Right lobe of liver (tissue), 6 donors: ENCODE measurements around the gene IRF4. TPM values are rescaled to one million over a fixed set of nuclear protein-coding genes. Genes with fewer than 3 reads are reported as not detected.

Experiments
- ATAC-seq, 4 donors: fragments of 200-7000 bp; cut with Tn5 transposase; one replicate each; pipeline ENCODE4 v1.9.1; 2020; ENCODE audit warnings: mild to moderate bottlenecking in 4 of 4, moderate library complexity in 4 of 4
- DNase-seq, 3 donors: peaks; one replicate each; pipeline ENCODE4 v3.0.0-alpha.2; 2020
- H3K27ac ChIP-seq, 3 donors: fragments of 200-600 bp; one replicate each; pipeline ENCODE4 v1.8.0; 2022
- H3K27me3 ChIP-seq, 2 donors: fragments of 200-600 bp; one replicate each; pipeline ENCODE4 v1.8.0; 2022
- H3K36me3 ChIP-seq, 4 donors: fragments of 200-600 bp; sonication (generic) in 1 of 4; one replicate each; pipeline versions ENCODE4 v1.5.1 to v1.8.0; 2017 to 2022; ENCODE audit warnings: control low read depth in 1 of 4
- H3K4me1 ChIP-seq, 4 donors: fragments of 200-600 bp; sonication (generic) in 1 of 4; one replicate each; pipeline versions ENCODE4 v1.5.1 to v1.8.0; 2017 to 2022; ENCODE audit warnings: control low read depth in 1 of 4
- H3K4me3 ChIP-seq, 3 donors: fragments of 200-600 bp; one replicate each; pipeline ENCODE4 v1.8.0; 2022
- H3K9me3 ChIP-seq, 4 donors: fragments of 200-600 bp; sonication (generic) in 1 of 4; one replicate each; pipeline versions ENCODE4 v1.5.1 to v1.8.0; 2017 to 2022; ENCODE audit warnings: control low read depth in 1 of 4
- POLR2A ChIP-seq: fragments of 450-650 bp; IDR thresholded peaks from one replicate; pipeline ENCODE4 v1.6.1; 2017; ENCODE audit warnings: antibody characterized with exemption, mild to moderate bottlenecking
- WGBS: methylation state at CpG from one replicate; pipeline ENCODE4 v1.1.6; 2018; ENCODE audit warnings: low coverage, low lambda C conversion rate; ENCODE audit not compliant: insufficient coverage; ENCODE audit errors: missing lambda C conversion rate; 5-methylcytosine and 5-hydroxymethylcytosine counted together
- intact Hi-C, 2 donors: fragments of 100-400 bp; cut with DNase I; formaldehyde crosslinking; loops; one replicate each; pipeline versions ENCODE4 v1.11.2 to v1.14.1; 2022
- long read RNA-seq: library from polyadenylated mRNA; unstranded; transcript quantifications from one replicate; pipeline ENCODE4 v2.0.0, GENCODE V29; 2019
- total RNA-seq, 6 experiments: library from RNA; depleted of rRNA in 2 of 6; stranded (reverse); fragments of >200 nt in 2 of 6; fragmentation: NEBNext Ultra II Directional in 3 of 6; extraction: Animal tissue kit (Norgen Biotek cat#: 25700) in 3 of 6; gene quantifications; one replicate each; pipeline versions ENCODE4 v1.1.0 to v1.2.4, GENCODE V29; 2016 to 2023
- TF ChIP-seq, protein P1 (sequence below), 4 donors: fragments of 200-600 bp in 3 of 4; fragments of 450-650 bp in 1 of 4; IDR thresholded peaks; one replicate each; pipeline versions ENCODE4 v1.5.1 to v1.8.0; 2016 to 2022; ENCODE audit warnings: antibody characterized with exemption in 4 of 4, mild to moderate bottlenecking in 2 of 4
- donor health status: DM: no; HTN: yes; CAD: no.
- donor health status: DM: no; HTN: no; CAD: no.
- donor health status: DM: no; HTN: no; CAD: no.
- donor health status: DM: no; HTN: yes; CAD: no.
- donor health status: DM: no; HTN: yes; CAD: no.

Gene IRF4
- 1 to 10 TPM in 4 of 6 experiments, under 1 TPM in 2; 0.24 to 5.0 (median 1.6) TPM for total RNA-seq
- long read RNA-seq = 0 reads

DNA sequence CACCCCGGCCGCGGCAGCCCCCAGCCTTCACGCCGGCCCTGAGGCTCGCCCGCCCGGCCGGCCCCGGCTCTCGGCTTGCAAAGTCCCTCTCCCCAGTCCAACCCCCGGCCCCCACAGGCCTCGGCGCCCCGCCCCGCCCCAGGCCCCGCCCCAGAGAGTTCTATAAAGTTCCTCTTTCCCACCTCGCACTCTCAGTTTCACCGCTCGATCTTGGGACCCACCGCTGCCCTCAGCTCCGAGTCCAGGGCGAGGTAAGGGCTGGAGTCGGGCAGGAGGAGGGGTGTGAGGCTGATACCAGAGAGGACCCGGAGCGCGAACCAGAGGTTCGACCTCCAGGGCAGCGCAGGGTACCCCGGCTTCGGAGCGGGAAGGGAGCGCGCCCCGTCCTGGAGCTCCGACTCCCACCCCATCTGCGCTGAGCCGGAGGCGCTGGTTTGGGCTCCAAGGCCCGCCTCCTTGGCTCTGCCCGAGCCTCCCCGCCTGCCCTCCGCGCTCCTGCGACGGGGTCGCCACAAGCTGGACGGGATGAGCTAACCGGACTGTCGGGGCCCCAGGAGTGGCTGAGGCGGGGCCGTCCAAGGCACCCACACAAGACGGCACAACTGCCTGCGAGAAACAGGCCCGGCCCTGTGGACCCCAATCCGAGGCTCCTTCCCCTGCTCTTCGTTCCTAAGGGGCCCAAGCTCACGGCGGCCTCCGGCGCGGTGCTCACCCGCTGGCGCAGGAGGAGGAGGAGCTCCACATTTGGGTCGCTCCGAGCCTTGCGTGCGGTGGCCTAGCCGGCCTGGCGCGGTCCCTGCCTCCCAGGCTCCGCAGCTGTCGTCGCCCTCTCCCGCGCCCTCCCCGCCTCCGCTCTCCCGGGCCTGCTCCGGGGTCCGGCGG lies at the start of gene IRF4:
Gene IRF4, plus strand, starts transcription at position 194 of the 882 bp plus-strand sequence. CDS start 1,401 bp downstream, outside the sequence.
- no peaks in the 10 kb centered on the region for H3K36me3 ChIP-seq
- no peaks in the 10 kb centered on the region for H3K9me3 ChIP-seq
- H3K4me3 ChIP-seq = peak within 1 kb of the TSS in 2 of 3 donors; percentile 31 to 50
- 1% methylated on average over 36 of the region's 82 CpGs for WGBS
- H3K4me1 ChIP-seq = peaks cover 0 to 30% (median 12%) of the 10 kb centered on the region in 4 donors
- peaks cover 10 to 14% of the 10 kb centered on the region in 2 donors for H3K27me3 ChIP-seq
- H3K27ac ChIP-seq = peak within 1 kb of the TSS in 1 of 3 donors; percentile 49
- DNase-seq (no peak), ATAC-seq (peak in 2 of 4 donors; percentile 4 to 9)
- intact Hi-C loops = no loop called here
- TF ChIP-seq, protein P1, sequence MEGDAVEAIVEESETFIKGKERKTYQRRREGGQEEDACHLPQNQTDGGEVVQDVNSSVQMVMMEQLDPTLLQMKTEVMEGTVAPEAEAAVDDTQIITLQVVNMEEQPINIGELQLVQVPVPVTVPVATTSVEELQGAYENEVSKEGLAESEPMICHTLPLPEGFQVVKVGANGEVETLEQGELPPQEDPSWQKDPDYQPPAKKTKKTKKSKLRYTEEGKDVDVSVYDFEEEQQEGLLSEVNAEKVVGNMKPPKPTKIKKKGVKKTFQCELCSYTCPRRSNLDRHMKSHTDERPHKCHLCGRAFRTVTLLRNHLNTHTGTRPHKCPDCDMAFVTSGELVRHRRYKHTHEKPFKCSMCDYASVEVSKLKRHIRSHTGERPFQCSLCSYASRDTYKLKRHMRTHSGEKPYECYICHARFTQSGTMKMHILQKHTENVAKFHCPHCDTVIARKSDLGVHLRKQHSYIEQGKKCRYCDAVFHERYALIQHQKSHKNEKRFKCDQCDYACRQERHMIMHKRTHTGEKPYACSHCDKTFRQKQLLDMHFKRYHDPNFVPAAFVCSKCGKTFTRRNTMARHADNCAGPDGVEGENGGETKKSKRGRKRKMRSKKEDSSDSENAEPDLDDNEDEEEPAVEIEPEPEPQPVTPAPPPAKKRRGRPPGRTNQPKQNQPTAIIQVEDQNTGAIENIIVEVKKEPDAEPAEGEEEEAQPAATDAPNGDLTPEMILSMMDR (IDR thresholded peaks at IDR 0.05) = no peak
- TF ChIP-seq POLR2A = no peak

DNA sequence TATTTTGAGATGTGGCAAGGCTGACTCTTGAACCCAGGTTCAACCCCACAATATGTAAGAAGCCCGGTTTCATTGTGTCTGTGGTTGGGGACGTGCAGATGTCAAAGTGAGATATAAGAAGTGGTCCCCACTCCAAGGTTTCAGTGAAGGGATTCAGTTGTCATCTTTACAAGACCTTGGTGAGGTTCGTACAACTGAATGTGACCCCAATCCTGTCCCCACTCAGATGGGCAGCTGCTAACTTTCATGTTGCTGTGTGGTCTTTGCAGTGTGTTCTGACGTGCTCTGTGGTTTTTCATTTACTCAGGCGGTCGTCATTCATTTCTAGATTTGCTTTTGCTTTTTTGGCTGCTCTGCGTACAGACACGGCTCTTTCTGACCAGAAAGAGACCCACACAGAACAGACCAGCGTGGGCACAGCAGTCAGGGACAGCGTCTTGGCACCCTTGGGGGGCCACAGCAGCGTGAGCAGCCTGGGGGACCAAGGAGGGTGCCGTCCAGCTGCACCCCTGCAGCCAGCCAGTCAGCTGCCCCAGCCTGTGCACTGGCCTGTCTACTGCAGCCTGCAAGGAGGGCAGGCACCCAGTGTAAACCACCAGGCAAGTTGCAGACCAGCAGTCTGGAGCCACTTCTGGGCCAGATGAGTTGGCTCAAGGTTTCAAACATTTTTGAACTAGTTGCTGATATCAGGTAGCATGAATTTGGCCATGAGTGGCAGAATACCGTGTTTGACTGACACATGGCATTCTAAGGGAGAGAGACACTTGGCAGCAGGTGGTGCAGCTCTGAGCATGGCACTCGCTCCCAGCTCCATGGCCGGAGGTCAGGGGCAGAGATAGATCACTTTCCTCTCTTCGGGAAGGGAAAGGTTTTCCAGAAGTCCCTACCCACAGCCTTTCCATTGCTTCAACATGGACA lies 49.4 kb upstream of the IRF4 start:
- Histone ChIP-seq H3K4me3 (no peak overlapping the region), H3K4me1 (peaks cover 0 to 25% (median 6%) of the 10 kb centered on the region in 4 donors), H3K27me3 (no peaks in the 10 kb centered on the region), H3K36me3 (peaks cover 0 to 5% (median 0%) of the 10 kb centered on the region in 4 donors), H3K9me3 (no peaks in the 10 kb centered on the region), H3K27ac (no peak overlapping the region)
- DNase-seq (no peak), ATAC-seq (no peak)
- intact Hi-C loops = no loop called here
- TF ChIP-seq, protein P1 (IDR thresholded peaks at IDR 0.05) = no peak
- no peak for TF ChIP-seq POLR2A
- WGBS = 53% methylated on average over 16 of the region's 16 CpGs

DNA sequence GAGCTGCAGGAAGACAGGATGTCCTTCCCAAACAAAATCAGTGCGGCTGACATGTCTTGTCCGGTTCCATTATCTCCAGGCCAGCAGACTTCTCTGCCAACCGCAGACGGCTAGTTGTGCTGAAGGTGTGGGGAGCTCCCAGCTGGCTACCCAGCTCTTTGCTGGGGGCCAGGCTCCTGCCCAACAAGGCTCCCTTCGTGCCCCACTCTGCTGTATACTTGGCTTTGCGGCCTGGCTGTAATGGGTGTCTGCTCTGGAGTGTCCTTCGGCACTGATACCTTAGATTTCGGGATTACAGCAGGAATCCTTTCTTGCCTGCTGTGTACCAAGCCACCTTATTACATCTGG lies 48.7 kb upstream of the IRF4 start:
- DNase-seq = no peak
- 73% methylated on average over 8 of the region's 8 CpGs for WGBS
- Histone ChIP-seq H3K36me3 (peaks cover 0 to 5% (median 0%) of the 10 kb centered on the region in 4 donors), H3K4me1 (peaks cover 0 to 25% (median 6%) of the 10 kb centered on the region in 4 donors), H3K27me3 (no peaks in the 10 kb centered on the region), H3K4me3 (no peak overlapping the region), H3K9me3 (no peaks in the 10 kb centered on the region), H3K27ac (no peak overlapping the region)
- ATAC-seq = no peak
- TF ChIP-seq POLR2A = no peak
- TF ChIP-seq, protein P1 (IDR thresholded peaks at IDR 0.05) = no peak
- intact Hi-C loops = no loop called here

DNA sequence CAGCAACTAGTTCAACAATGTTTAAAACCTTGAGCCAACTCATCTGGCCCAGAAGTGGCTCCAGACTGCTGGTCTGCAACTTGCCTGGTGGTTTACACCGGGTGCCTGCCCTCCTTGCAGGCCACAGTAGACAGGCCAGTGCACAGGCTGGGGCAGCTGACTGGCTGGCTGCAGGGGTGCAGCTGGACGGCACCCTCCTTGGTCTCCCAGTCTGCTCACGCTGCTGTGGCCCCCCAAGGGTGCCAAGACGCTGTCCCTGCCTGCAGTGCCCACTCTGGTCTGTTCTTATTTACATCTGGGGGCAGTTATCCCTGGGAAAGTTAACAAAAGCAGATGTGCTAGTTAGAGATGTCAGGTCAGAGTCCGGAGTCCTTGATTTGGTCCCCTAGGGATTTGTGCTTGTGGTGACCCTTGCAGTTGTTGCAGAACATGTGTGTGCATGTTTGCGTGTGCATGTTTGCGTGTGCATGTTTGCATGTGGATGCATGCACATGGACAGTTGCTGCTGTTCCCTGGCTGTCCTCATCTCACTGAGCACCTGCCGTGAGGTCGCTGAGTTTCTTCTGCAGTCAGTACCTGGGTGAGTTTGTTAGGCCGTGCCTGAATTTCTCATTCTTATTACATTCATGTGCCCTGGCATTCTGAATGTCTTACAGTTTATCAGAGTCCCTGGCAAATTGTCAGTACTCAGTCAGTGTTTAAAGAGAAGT lies 48.2 kb upstream of the IRF4 start:
- no peaks in the 10 kb centered on the region for H3K9me3 ChIP-seq
- intact Hi-C loops = no loop called here
- DNase-seq (peak in 1 of 3 donors; percentile 18), ATAC-seq (no peak)
- peaks cover 0 to 9% (median 0%) of the 10 kb centered on the region in 4 donors for H3K36me3 ChIP-seq
- 69% methylated on average over 8 of the region's 10 CpGs for WGBS
- H3K27ac ChIP-seq = no peak overlapping the region
- H3K4me3 ChIP-seq = no peak overlapping the region
- peaks cover 0 to 20% (median 4%) of the 10 kb centered on the region in 4 donors for H3K4me1 ChIP-seq
- no peak for TF ChIP-seq POLR2A
- TF ChIP-seq, protein P1 (IDR thresholded peaks at IDR 0.05) = no peak
- no peaks in the 10 kb centered on the region for H3K27me3 ChIP-seq
